ENCODE data around the gene VAMP8.

DNA sequence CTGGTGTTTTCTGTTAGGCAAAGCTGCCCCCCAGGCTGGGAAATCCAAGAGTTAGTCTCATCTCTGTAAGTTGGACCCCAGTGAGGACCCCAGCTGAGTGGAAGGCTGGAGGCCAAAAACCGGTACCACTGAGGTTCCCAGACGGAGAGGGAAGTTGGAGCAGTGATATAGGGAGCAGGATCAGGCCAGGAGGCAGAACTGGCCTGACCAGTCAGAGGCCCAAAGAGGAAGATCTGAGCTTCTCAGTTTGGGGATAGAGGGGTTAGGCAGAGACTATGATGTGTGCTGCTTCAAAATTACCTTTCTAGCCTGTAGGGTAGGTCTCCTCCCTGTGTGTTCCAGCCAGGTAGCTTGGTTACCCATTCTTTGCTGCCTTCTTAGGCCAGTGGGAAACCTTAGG is 13.6 kb downstream of the VAMP8 start:
- TF ChIP-seq, protein P1, sequence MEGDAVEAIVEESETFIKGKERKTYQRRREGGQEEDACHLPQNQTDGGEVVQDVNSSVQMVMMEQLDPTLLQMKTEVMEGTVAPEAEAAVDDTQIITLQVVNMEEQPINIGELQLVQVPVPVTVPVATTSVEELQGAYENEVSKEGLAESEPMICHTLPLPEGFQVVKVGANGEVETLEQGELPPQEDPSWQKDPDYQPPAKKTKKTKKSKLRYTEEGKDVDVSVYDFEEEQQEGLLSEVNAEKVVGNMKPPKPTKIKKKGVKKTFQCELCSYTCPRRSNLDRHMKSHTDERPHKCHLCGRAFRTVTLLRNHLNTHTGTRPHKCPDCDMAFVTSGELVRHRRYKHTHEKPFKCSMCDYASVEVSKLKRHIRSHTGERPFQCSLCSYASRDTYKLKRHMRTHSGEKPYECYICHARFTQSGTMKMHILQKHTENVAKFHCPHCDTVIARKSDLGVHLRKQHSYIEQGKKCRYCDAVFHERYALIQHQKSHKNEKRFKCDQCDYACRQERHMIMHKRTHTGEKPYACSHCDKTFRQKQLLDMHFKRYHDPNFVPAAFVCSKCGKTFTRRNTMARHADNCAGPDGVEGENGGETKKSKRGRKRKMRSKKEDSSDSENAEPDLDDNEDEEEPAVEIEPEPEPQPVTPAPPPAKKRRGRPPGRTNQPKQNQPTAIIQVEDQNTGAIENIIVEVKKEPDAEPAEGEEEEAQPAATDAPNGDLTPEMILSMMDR (IDR thresholded peaks at IDR 0.05) = no peak
- no peak for TF ChIP-seq POLR2A (IDR thresholded peaks at IDR 0.05)

Data from prostate gland (tissue), 2 donors.